Measurements from ENCODE around the gene F11R.

The F11R gene

DNA sequence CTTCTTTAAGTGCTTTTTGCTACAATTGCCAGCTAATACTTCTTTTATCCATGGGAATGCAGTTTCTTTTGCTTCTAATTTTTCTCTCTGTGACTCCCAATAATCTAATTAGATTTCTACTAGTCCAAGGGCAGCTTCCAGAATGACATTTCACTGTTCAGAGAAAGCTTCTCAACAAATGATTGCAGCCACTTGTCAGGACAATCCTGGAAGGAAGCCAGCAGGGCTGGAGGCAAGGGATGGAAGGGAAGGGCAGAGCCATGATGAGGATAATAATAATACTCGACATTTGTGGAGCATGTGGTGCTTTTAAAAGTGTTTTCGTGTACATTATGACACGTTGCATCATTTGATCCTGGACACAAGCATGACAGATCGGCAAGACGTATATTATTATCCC lies 19.4 kb downstream of the F11R start:
- Histone ChIP-seq H3K4me3 (ENCODE audit: low read depth, low read length) (no peak overlapping the region), H3K4me2 (ENCODE audit: low read length) (no peak overlapping the region), H3K9ac (no peak overlapping the region), H3K27ac (no peak overlapping the region), H3K9me3 (ENCODE audit: control insufficient read depth, low read length) (no peaks in the 10 kb centered on the region), H3K36me3 (ENCODE audit: control insufficient read depth, insufficient read depth, low read length) (no peaks in the 10 kb centered on the region), H3K79me2 (peaks cover 5% of the 10 kb centered on the region), H2AFZ (no peak overlapping the region), H3K27me3 (ENCODE audit: control insufficient read depth, insufficient read depth, low read length) (no peaks in the 10 kb centered on the region), H3K4me1 (no peaks in the 10 kb centered on the region)
- TF ChIP-seq, protein P1, sequence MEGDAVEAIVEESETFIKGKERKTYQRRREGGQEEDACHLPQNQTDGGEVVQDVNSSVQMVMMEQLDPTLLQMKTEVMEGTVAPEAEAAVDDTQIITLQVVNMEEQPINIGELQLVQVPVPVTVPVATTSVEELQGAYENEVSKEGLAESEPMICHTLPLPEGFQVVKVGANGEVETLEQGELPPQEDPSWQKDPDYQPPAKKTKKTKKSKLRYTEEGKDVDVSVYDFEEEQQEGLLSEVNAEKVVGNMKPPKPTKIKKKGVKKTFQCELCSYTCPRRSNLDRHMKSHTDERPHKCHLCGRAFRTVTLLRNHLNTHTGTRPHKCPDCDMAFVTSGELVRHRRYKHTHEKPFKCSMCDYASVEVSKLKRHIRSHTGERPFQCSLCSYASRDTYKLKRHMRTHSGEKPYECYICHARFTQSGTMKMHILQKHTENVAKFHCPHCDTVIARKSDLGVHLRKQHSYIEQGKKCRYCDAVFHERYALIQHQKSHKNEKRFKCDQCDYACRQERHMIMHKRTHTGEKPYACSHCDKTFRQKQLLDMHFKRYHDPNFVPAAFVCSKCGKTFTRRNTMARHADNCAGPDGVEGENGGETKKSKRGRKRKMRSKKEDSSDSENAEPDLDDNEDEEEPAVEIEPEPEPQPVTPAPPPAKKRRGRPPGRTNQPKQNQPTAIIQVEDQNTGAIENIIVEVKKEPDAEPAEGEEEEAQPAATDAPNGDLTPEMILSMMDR (IDR thresholded peaks at IDR 0.05) = no peak

DNA sequence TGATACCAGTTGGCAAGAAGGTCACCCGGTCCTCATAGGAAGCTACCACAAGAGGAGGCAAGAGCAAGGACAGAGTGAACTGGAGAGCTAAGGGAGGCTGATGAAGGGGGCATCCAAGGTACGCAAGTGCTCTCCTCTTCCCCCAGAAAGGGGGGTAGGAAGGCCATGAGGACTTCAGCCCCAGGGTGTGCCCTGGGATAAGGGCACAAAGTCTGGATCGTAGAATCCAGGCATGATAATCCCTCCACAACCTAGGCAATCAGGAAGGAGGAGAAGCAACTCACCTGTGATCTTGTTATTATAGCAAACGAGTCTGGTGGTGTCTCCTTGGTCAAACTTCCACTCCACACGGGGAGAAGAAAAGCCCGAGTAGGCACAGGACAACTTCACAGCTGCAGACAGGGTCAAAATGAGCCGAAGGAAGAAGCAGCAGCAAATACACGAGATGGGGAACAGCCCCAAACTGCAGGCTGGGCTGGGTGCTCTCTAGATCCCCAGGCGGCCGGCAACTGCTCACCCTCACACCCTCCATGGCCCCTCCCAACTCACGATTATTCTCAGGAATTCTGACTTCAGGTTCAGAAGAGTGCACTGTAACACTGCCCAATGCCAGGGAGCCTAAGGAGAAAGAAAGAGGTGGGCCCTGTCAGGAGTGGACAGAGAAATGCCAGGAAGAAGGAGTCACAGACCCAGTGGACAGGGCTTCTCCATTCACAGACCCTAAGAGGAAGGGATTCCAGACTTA lies 20.0 kb downstream of the F11R start:
- H3K4me3 ChIP-seq (ENCODE audit: low read depth, low read length) = no peak overlapping the region
- no peaks in the 10 kb centered on the region for H3K36me3 ChIP-seq (ENCODE audit: control insufficient read depth, insufficient read depth, low read length)
- H3K27ac ChIP-seq = no peak overlapping the region
- no peak overlapping the region for H3K4me2 ChIP-seq (ENCODE audit: low read length)
- no peaks in the 10 kb centered on the region for H3K9me3 ChIP-seq (ENCODE audit: control insufficient read depth, low read length)
- H3K9ac ChIP-seq = no peak overlapping the region
- no peak overlapping the region for H2AFZ ChIP-seq
- TF ChIP-seq, protein P1 (IDR thresholded peaks at IDR 0.05) = no peak
- H3K27me3 ChIP-seq (ENCODE audit: control insufficient read depth, insufficient read depth, low read length) = no peaks in the 10 kb centered on the region
- peaks cover 5% of the 10 kb centered on the region for H3K79me2 ChIP-seq
- no peaks in the 10 kb centered on the region for H3K4me1 ChIP-seq

DNA sequence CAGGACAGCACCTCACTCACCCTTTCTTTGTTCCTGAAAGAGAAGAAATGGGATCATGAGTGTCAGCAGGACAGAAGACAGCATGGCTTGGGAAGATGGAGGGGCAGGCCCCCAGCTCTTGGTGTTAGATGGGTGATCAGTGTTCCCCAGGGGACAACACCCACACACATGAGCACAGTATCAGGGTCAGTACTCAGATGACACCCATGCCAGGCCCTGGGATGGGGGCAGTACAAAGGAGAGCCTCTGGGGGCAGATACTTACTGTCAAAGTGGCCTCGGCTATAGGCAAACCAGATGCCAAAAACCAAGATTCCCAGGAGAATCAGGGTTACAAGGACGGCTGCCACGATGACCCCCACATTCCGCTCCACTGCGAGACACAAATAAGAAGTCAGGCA lies 21.6 kb downstream of the F11R start:
- H3K9ac ChIP-seq = no peak overlapping the region
- H3K27me3 ChIP-seq (ENCODE audit: control insufficient read depth, insufficient read depth, low read length) = no peaks in the 10 kb centered on the region
- no peak overlapping the region for H3K4me2 ChIP-seq (ENCODE audit: low read length)
- peaks cover 2% of the 10 kb centered on the region for H3K79me2 ChIP-seq
- no peaks in the 10 kb centered on the region for H3K4me1 ChIP-seq
- TF ChIP-seq, protein P1 (IDR thresholded peaks at IDR 0.05) = no peak
- H2AFZ ChIP-seq = no peak overlapping the region
- H3K36me3 ChIP-seq (ENCODE audit: control insufficient read depth, insufficient read depth, low read length) = no peaks in the 10 kb centered on the region
- no peaks in the 10 kb centered on the region for H3K9me3 ChIP-seq (ENCODE audit: control insufficient read depth, low read length)
- no peak overlapping the region for H3K27ac ChIP-seq
- no peak overlapping the region for H3K4me3 ChIP-seq (ENCODE audit: low read depth, low read length)

DNA sequence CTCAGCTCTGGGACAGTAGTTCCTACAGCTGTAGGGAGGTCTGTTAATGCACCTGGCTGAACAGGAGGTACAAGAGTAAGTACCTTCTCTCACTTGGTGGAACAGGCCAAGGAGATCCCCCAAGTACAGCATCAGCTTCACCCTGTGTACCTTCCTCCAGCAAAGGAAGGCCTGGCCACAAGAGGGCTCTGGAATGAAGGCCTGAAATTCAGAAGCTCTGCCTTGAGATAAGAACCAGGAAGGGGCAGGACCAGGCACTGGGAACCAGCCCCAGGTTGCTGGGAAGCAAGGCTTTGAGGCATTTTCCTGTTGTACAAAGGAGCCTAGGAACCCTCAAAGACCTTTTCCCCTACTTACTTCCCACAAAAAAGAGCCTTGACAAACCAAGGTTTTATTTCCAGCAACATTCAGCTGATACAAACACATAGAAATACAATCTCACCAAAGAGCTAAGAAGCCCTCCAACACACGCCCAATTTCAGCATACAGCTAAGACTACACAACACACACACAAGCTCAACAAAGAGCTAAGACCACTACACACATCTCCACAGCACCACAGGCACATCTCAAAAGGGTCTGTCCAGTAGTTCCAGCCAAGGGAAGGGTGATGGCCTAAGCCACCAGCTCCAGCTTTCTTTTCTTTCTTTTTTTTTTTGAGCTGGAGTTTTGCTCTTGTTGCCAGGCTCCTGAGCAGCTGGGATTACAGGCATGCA lies 23.5 kb downstream of the F11R start:
- no peak overlapping the region for H3K4me2 ChIP-seq (ENCODE audit: low read length)
- H3K4me1 ChIP-seq = no peaks in the 10 kb centered on the region
- H3K9me3 ChIP-seq (ENCODE audit: control insufficient read depth, low read length) = no peaks in the 10 kb centered on the region
- H3K9ac ChIP-seq = no peak overlapping the region
- no peaks in the 10 kb centered on the region for H3K79me2 ChIP-seq
- H3K36me3 ChIP-seq (ENCODE audit: control insufficient read depth, insufficient read depth, low read length) = no peaks in the 10 kb centered on the region
- H3K27me3 ChIP-seq (ENCODE audit: control insufficient read depth, insufficient read depth, low read length) = no peaks in the 10 kb centered on the region
- peak overlapping the region; percentile 65 for H3K27ac ChIP-seq
- no peak overlapping the region for H2AFZ ChIP-seq
- TF ChIP-seq, protein P1 (IDR thresholded peaks at IDR 0.05) = peak; percentile 38
- no peak overlapping the region for H3K4me3 ChIP-seq (ENCODE audit: low read depth, low read length)

All from parathyroid adenoma (tissue), 2 donors.